Measurements from ENCODE around the gene TMEM175.

TMEM175 gene

GRCh38 chr4:1004071-1004418 is 71.8 kb downstream of the TMEM175 start:
- Histone ChIP-seq H3K9me3 (ENCODE audit: insufficient read depth, low read depth, low read length) (no peaks in the 10 kb centered on the region; the same call in 1 of the 2 replicates), H3K4me2 (ENCODE audit: low read depth, low read length, poor library complexity, severe bottlenecking) (no peak overlapping the region), H4K20me1 (ENCODE audit: insufficient read depth, low read length, poor library complexity, severe bottlenecking) (no peaks in the 10 kb centered on the region), H3K4me1 (ENCODE audit: insufficient read depth, low read length, poor library complexity, severe bottlenecking) (peaks cover 3% of the 10 kb centered on the region), H3K9ac (ENCODE audit: low read depth, low read length, poor library complexity, severe bottlenecking) (no peak overlapping the region), H3K27me3 (ENCODE audit: insufficient read depth, low read length, poor library complexity, severe bottlenecking) (peaks cover 9% of the 10 kb centered on the region), H2AFZ (ENCODE audit: low read length) (no peak overlapping the region), H3K4me3 (ENCODE audit: low read length, poor library complexity, severe bottlenecking) (no peak overlapping the region), H3F3A (ENCODE audit: low read depth) (no peaks in the 10 kb centered on the region), H3K79me2 (ENCODE audit: insufficient read depth, low read length) (no peaks in the 10 kb centered on the region), H3K9me2 (replicated peaks; ENCODE audit: low read depth, low read length) (no peaks in the 10 kb centered on the region), H3K36me3 (ENCODE audit: insufficient read depth, low read length) (no peaks in the 10 kb centered on the region)
- TF ChIP-seq CTCF (conservative IDR thresholded peaks at IDR 0.05; ENCODE audit: low read length) (no peak), EZH2phosphoT487 (IDR thresholded peaks at IDR 0.05; ENCODE audit: borderline replicate concordance) (no peak)

- Histone ChIP-seq H2AFZ (ENCODE audit: low read length) (no peak overlapping the region), H3K9me2 (replicated peaks; ENCODE audit: low read depth, low read length) (no peaks in the 10 kb centered on the region), H4K20me1 (ENCODE audit: insufficient read depth, low read length, poor library complexity, severe bottlenecking) (peaks cover under 1% of the 10 kb centered on the region), H3F3A (ENCODE audit: low read depth) (no peaks in the 10 kb centered on the region), H3K9ac (ENCODE audit: low read depth, low read length, poor library complexity, severe bottlenecking) (no peak overlapping the region), H3K79me2 (ENCODE audit: insufficient read depth, low read length) (no peaks in the 10 kb centered on the region), H3K36me3 (ENCODE audit: insufficient read depth, low read length) (no peaks in the 10 kb centered on the region), H3K4me1 (ENCODE audit: insufficient read depth, low read length, poor library complexity, severe bottlenecking) (peaks cover 7% of the 10 kb centered on the region), H3K4me2 (ENCODE audit: low read depth, low read length, poor library complexity, severe bottlenecking) (no peak overlapping the region), H3K9me3 (ENCODE audit: insufficient read depth, low read depth, low read length) (no peaks in the 10 kb centered on the region; the same call in 1 of the 2 replicates), H3K4me3 (ENCODE audit: low read length, poor library complexity, severe bottlenecking) (no peak overlapping the region), H3K27me3 (ENCODE audit: insufficient read depth, low read length, poor library complexity, severe bottlenecking) (peaks cover 11% of the 10 kb centered on the region)
- TF ChIP-seq EZH2phosphoT487 (IDR thresholded peaks at IDR 0.05; ENCODE audit: borderline replicate concordance) (no peak), CTCF (conservative IDR thresholded peaks at IDR 0.05; ENCODE audit: low read length) (no peak)
Measured at GRCh38 chr4:1004557-1005485, 72.6 kb downstream of the TMEM175 start.

- H3K9me2 ChIP-seq (replicated peaks; ENCODE audit: low read depth, low read length) = no peaks in the 10 kb centered on the region
- no peaks in the 10 kb centered on the region for H3K36me3 ChIP-seq (ENCODE audit: insufficient read depth, low read length)
- H3K4me3 ChIP-seq (ENCODE audit: low read length, poor library complexity, severe bottlenecking) = no peak overlapping the region
- H3K27me3 ChIP-seq (ENCODE audit: insufficient read depth, low read length, poor library complexity, severe bottlenecking) = peaks cover 11% of the 10 kb centered on the region
- no peak overlapping the region for H3K9ac ChIP-seq (ENCODE audit: low read depth, low read length, poor library complexity, severe bottlenecking)
- peaks cover 15% of the 10 kb centered on the region for H3K4me1 ChIP-seq (ENCODE audit: insufficient read depth, low read length, poor library complexity, severe bottlenecking)
- TF ChIP-seq EZH2phosphoT487 (IDR thresholded peaks at IDR 0.05; ENCODE audit: borderline replicate concordance) = no peak
- H4K20me1 ChIP-seq (ENCODE audit: insufficient read depth, low read length, poor library complexity, severe bottlenecking) = peaks cover 4% of the 10 kb centered on the region
- no peaks in the 10 kb centered on the region; the same call in 1 of the 2 replicates for H3K9me3 ChIP-seq (ENCODE audit: insufficient read depth, low read depth, low read length)
- no peak overlapping the region for H3K4me2 ChIP-seq (ENCODE audit: low read depth, low read length, poor library complexity, severe bottlenecking)
- no peak overlapping the region for H2AFZ ChIP-seq (ENCODE audit: low read length)
- no peaks in the 10 kb centered on the region for H3K79me2 ChIP-seq (ENCODE audit: insufficient read depth, low read length)
- H3F3A ChIP-seq (ENCODE audit: low read depth) = no peaks in the 10 kb centered on the region
Measured at GRCh38 chr4:1006856-1007255, 74.6 kb downstream of the TMEM175 start.

Data from Loucy (cell line).